SK-N-SH treated with all-trans-retinoic acid at 6 μM for 48 hours (cell line): ENCODE measurements around the gene ADAP2.

ENCODE experiments used
- ATAC-seq: fragments of 200-7000 bp; cut with Tn5 transposase; 3 replicates; pipeline ENCODE4 v1.9.1; 2020; ENCODE audit warnings: mild to moderate bottlenecking, moderate library complexity
- ARNTL ChIP-seq: fragments of 450-650 bp; formaldehyde crosslinking; IDR thresholded peaks from 2 replicates; pipeline ENCODE4 v1.5.0; 2020; ENCODE audit warnings: low read depth, mild to moderate bottlenecking, moderate library complexity, borderline replicate concordance
- BACH2 ChIP-seq: fragments of 250-450 bp; sonication (Bioruptor Pico); IDR thresholded peaks from 2 replicates; pipeline ENCODE4 v1.9.0; 2021; ENCODE audit warnings: mild to moderate bottlenecking, borderline replicate concordance
- CSDC2 ChIP-seq: fragments of 250-450 bp; sonication (Bioruptor Pico); IDR thresholded peaks from 2 replicates; pipeline ENCODE4 v1.5.0; 2020; ENCODE audit warnings: mild to moderate bottlenecking, moderate library complexity
- ESRRG ChIP-seq: fragments of 250-450 bp; sonication (Bioruptor Pico); IDR thresholded peaks from 2 replicates; pipeline ENCODE4 v1.6.1; 2021; ENCODE audit warnings: mild to moderate bottlenecking
- GLIS3 ChIP-seq: fragments of 250-450 bp; sonication (Bioruptor Pico); IDR thresholded peaks from 2 replicates; pipeline ENCODE4 v1.5.0; 2020; ENCODE audit warnings: mild to moderate bottlenecking, moderate library complexity
- ISL1 ChIP-seq: fragments of 250-450 bp; sonication (Bioruptor Pico); IDR thresholded peaks from 2 replicates; pipeline ENCODE4 v2.1.2; 2022; ENCODE audit warnings: mild to moderate bottlenecking, moderate library complexity
- OSR1 ChIP-seq: fragments of 250-450 bp; sonication (Bioruptor Pico); IDR thresholded peaks from 2 replicates; pipeline ENCODE4 v1.8.0; 2022; ENCODE audit warnings: moderate library complexity, mild to moderate bottlenecking, inconsistent platforms
- PPARA ChIP-seq: fragments of 250-450 bp; sonication (Bioruptor Pico); IDR thresholded peaks from 2 replicates; pipeline ENCODE4 v1.5.0; 2020; ENCODE audit warnings: mild to moderate bottlenecking, borderline replicate concordance
- RARB ChIP-seq: fragments of 250-450 bp; sonication (Bioruptor Pico); IDR thresholded peaks from 2 replicates; pipeline ENCODE4 v1.8.0; 2021; ENCODE audit warnings: mild to moderate bottlenecking, moderate library complexity
- SNAI2 ChIP-seq: fragments of 250-450 bp; sonication (Bioruptor Pico); IDR thresholded peaks from 2 replicates; pipeline ENCODE4 v1.5.0; 2020; ENCODE audit warnings: mild to moderate bottlenecking, moderate library complexity
- TCF4 ChIP-seq: fragments of 250-450 bp; sonication (Bioruptor Pico); IDR thresholded peaks from 2 replicates; pipeline ENCODE4 v1.8.0; 2021; ENCODE audit warnings: mild to moderate bottlenecking, moderate library complexity, borderline replicate concordance
- TOX ChIP-seq: fragments of 250-450 bp; sonication (Bioruptor Pico); IDR thresholded peaks from 2 replicates; pipeline ENCODE4 v1.8.0; 2021; ENCODE audit warnings: mild to moderate bottlenecking, moderate library complexity, borderline replicate concordance
- ZC3H10 ChIP-seq: fragments of 250-450 bp; sonication (Bioruptor Pico); IDR thresholded peaks from 2 replicates; pipeline ENCODE4 v1.5.1; 2021; ENCODE audit warnings: mild to moderate bottlenecking, moderate library complexity
- ZFP3 ChIP-seq: fragments of 250-450 bp; sonication (Bioruptor Pico); IDR thresholded peaks from 2 replicates; pipeline ENCODE4 v1.5.0; 2020; ENCODE audit warnings: mild to moderate bottlenecking, moderate library complexity
- ZFP30 ChIP-seq: fragments of 450-650 bp; formaldehyde crosslinking; IDR thresholded peaks from 2 replicates; pipeline ENCODE4 v1.5.0; 2022; ENCODE audit warnings: mild to moderate bottlenecking, moderate library complexity
- ZNF565 ChIP-seq: fragments of 450-650 bp; formaldehyde crosslinking; conservative IDR thresholded peaks from 2 replicates; pipeline ENCODE4 v1.5.0; 2020; ENCODE audit warnings: low read depth, mild to moderate bottlenecking, moderate library complexity
- ZNF70 ChIP-seq: fragments of 450-650 bp; formaldehyde crosslinking; IDR thresholded peaks from 2 replicates; pipeline ENCODE4 v1.5.0; 2020; ENCODE audit warnings: mild to moderate bottlenecking, moderate library complexity
- ZNF8 ChIP-seq: fragments of 450-650 bp; formaldehyde crosslinking; IDR thresholded peaks from 2 replicates; pipeline ENCODE4 v1.5.0; 2020; ENCODE audit warnings: mild to moderate bottlenecking, moderate library complexity
- TF ChIP-seq, protein P1 (sequence below): fragments of 250-450 bp; sonication (Bioruptor Pico); IDR thresholded peaks from 2 replicates; pipeline ENCODE4 v1.8.0; 2020; ENCODE audit warnings: mild to moderate bottlenecking, moderate library complexity, borderline replicate concordance
- TF ChIP-seq, protein P2 (sequence below): fragments of 250-450 bp; sonication (Bioruptor Pico); IDR thresholded peaks from 2 replicates; pipeline ENCODE4 v1.5.1; 2020; ENCODE audit warnings: low read depth, mild to moderate bottlenecking, moderate library complexity
- TF ChIP-seq, protein P3 (sequence below): fragments of 250-450 bp; sonication (Bioruptor Pico); IDR thresholded peaks from 2 replicates; pipeline ENCODE4 v1.5.1; 2021; ENCODE audit warnings: mild to moderate bottlenecking, moderate library complexity
- TF ChIP-seq, protein P4 (sequence below): fragments of 250-450 bp; sonication (Bioruptor Pico); IDR thresholded peaks from 2 replicates; pipeline ENCODE4 v1.8.0; 2021; ENCODE audit warnings: low read depth, mild to moderate bottlenecking, moderate library complexity, borderline replicate concordance

The ADAP2 gene

DNA sequence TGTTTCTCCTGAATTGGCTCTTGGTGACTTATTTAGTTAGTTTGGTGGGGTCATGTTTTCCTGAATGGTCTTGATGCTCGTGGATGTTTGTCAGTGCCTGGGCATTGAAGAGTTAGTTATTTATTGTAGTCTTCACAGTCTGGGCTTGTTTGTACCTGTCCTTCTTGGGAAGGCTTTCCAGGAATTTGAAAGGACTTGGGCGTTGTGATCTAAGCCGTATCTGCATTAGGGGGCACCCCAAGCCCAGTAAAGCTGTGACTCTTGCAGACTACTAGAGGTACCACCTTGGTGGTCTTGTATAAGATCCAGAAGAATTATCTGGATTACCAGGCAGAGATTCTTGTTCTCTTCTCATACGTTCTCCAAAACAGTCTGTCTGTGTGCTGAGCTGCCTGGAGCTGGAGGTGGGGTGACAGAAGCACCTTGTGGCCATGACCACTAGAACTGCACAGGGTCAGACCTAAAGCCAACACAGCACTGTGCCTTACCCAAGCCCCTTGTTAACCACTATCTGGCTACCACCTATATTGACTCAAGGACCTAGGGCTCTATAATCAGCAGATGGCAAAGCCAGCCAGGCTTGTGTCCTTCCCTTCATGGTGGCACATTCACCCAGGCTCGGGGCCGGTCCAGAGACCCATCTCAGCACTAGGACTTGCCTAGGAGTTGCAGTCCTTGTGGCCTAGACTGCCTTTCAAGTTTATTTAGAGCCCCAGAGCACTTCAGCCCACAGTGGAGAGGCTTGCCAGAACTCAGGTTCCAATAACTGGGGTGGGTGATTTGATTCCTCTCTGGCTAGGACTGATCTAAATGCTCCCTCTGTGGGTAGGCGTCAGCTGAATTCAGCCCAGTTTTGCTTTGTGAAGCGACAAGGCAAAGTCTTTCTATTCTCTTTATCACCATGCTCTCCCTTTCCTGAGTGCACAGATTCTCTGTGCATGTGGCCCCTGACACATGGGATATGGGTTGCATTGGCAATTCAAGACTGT, 60.1 kb downstream of the ADAP2 start:
- TF ChIP-seq TCF4 (CRISPR knock-in tag) (no peak), ZNF565 (CRISPR knock-in tag) (no peak), SNAI2 (CRISPR knock-in tag) (no peak), ARNTL (CRISPR knock-in tag) (no peak), ZC3H10 (CRISPR knock-in tag) (no peak), ZNF8 (CRISPR knock-in tag) (no peak), OSR1 (CRISPR knock-in tag) (no peak), CSDC2 (CRISPR knock-in tag) (no peak), ISL1 (no peak), RARB (CRISPR knock-in tag) (no peak), GLIS3 (no peak), ZFP3 (CRISPR knock-in tag) (no peak), ZNF70 (no peak), ZFP30 (CRISPR knock-in tag) (no peak), PPARA (CRISPR knock-in tag) (no peak), TOX (CRISPR knock-in tag) (no peak)
- TF ChIP-seq, protein P1, sequence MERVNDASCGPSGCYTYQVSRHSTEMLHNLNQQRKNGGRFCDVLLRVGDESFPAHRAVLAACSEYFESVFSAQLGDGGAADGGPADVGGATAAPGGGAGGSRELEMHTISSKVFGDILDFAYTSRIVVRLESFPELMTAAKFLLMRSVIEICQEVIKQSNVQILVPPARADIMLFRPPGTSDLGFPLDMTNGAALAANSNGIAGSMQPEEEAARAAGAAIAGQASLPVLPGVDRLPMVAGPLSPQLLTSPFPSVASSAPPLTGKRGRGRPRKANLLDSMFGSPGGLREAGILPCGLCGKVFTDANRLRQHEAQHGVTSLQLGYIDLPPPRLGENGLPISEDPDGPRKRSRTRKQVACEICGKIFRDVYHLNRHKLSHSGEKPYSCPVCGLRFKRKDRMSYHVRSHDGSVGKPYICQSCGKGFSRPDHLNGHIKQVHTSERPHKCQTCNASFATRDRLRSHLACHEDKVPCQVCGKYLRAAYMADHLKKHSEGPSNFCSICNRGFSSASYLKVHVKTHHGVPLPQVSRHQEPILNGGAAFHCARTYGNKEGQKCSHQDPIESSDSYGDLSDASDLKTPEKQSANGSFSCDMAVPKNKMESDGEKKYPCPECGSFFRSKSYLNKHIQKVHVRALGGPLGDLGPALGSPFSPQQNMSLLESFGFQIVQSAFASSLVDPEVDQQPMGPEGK (CRISPR knock-in tag), result no peak
- TF ChIP-seq, protein P2, sequence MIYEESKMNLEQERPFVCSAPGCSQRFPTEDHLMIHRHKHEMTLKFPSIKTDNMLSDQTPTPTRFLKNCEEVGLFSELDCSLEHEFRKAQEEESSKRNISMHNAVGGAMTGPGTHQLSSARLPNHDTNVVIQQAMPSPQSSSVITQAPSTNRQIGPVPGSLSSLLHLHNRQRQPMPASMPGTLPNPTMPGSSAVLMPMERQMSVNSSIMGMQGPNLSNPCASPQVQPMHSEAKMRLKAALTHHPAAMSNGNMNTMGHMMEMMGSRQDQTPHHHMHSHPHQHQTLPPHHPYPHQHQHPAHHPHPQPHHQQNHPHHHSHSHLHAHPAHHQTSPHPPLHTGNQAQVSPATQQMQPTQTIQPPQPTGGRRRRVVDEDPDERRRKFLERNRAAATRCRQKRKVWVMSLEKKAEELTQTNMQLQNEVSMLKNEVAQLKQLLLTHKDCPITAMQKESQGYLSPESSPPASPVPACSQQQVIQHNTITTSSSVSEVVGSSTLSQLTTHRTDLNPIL (CRISPR knock-in tag), result no peak
- TF ChIP-seq, protein P3, sequence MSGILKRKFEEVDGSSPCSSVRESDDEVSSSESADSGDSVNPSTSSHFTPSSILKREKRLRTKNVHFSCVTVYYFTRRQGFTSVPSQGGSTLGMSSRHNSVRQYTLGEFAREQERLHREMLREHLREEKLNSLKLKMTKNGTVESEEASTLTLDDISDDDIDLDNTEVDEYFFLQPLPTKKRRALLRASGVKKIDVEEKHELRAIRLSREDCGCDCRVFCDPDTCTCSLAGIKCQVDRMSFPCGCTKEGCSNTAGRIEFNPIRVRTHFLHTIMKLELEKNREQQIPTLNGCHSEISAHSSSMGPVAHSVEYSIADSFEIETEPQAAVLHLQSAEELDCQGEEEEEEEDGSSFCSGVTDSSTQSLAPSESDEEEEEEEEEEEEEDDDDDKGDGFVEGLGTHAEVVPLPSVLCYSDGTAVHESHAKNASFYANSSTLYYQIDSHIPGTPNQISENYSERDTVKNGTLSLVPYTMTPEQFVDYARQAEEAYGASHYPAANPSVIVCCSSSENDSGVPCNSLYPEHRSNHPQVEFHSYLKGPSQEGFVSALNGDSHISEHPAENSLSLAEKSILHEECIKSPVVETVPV, result no peak
- TF ChIP-seq, protein P4, sequence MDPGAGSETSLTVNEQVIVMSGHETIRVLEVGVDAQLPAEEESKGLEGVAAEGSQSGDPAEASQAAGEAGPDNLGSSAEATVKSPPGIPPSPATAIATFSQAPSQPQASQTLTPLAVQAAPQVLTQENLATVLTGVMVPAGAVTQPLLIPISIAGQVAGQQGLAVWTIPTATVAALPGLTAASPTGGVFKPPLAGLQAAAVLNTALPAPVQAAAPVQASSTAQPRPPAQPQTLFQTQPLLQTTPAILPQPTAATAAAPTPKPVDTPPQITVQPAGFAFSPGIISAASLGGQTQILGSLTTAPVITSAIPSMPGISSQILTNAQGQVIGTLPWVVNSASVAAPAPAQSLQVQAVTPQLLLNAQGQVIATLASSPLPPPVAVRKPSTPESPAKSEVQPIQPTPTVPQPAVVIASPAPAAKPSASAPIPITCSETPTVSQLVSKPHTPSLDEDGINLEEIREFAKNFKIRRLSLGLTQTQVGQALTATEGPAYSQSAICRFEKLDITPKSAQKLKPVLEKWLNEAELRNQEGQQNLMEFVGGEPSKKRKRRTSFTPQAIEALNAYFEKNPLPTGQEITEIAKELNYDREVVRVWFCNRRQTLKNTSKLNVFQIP (CRISPR knock-in tag), result no peak
- ATAC-seq, result no peak

DNA sequence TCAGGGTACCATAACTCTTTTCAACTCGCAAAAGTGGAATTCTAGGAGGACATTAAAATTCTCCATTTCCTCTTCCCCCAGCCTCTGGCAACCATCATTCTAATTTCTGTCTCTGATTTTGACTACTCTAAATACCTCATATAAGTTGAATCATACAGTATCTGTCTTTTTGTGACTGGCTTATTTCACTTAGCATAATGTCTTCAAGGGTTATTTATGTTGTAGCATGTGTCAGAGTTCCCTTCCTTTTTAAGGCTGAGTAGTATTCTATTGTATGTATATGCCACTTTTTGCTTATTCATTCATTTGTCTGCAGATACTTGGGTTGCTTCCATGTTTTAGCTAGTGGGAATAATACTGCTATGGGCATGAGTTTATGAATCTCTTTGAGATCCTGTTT, 61.1 kb downstream of the ADAP2 start:
- ATAC-seq, result no peak
- TF ChIP-seq, protein P2 (CRISPR knock-in tag), result no peak
- TF ChIP-seq PPARA (CRISPR knock-in tag) (no peak), CSDC2 (CRISPR knock-in tag) (no peak), ESRRG (CRISPR knock-in tag) (no peak), BACH2 (CRISPR knock-in tag) (no peak), ZNF70 (no peak), TCF4 (CRISPR knock-in tag) (no peak), ZC3H10 (CRISPR knock-in tag) (no peak)

DNA sequence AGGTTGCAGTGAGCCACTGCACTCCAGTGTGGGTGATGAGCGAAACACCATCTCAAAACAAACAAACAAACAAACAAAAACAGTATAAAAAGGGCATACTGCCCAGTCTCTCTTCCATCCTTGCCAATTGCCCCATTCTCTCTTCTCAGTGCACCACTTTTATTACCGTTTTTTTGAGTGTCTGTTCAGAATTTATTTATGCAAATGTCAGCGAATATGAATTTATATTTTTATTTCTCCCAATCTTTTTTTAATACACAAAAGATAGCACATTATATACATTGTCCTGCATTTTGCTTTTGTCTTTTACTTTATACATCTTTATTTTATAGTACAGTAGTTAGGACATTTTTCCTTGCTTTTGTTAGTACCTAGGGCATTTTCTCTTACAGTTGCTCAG, 68.7 kb downstream of the ADAP2 start:
- ATAC-seq, result no peak
- no peak for TF ChIP-seq GLIS3
- TF ChIP-seq, protein P3, result no peak
- no peak for TF ChIP-seq ZC3H10 (CRISPR knock-in tag)
- no peak for TF ChIP-seq ISL1
- TF ChIP-seq, protein P4 (CRISPR knock-in tag), result no peak
- no peak for TF ChIP-seq OSR1 (CRISPR knock-in tag)
- TF ChIP-seq, all 23 proteins: peak for 0
